Muscle of arm (tissue), 12 donors: ENCODE results near the gene UFSP2. TPM values are rescaled to one million over a fixed set of nuclear protein-coding genes. Genes with fewer than 3 reads are reported as not detected.

ENCODE experiments used
- DNase-seq: peaks from one replicate; pipeline ENCODE4 v3.0.0-alpha.2; 2013
- polyA plus RNA-seq, 12 donors: library from polyadenylated mRNA; unstranded; fragments of 120-200 nt; gene quantifications; one replicate each; pipeline ENCODE4 v1.2.1, GENCODE V29; 2013; ENCODE audit not compliant: insufficient read length in 12 of 12

Gene UFSP2
- polyA plus RNA-seq, 12 donors: 39.4 to 59.1 (median 51.5) TPM; not detected in 1

GRCh38 chr4:185358959-185359358 is 66.8 kb downstream of the UFSP2 start:
- no peak for DNase-seq

- no peak for DNase-seq
Measured at GRCh38 chr4:185358514-185358913, 67.2 kb downstream of the UFSP2 start.

GRCh38 chr4:185357733-185358440 is 67.9 kb downstream of the UFSP2 start:
- DNase-seq: no peak

- peak; percentile 71 for DNase-seq
Measured at GRCh38 chr4:185357211-185357610, 68.6 kb downstream of the UFSP2 start.

- no peak for DNase-seq
Measured at GRCh38 chr4:185352741-185353140, 73.0 kb downstream of the UFSP2 start.

- no peak for DNase-seq
Measured at GRCh38 chr4:185352202-185352601, 73.6 kb downstream of the UFSP2 start.

- no peak for DNase-seq
Measured at GRCh38 chr4:185351691-185352090, 74.1 kb downstream of the UFSP2 start.

Other genes starting within 250 kb of the UFSP2 start
- 10 to 100 TPM in 11 of 12 donors, not detected in 1; 27.3 to 43.7 (median 35.3) TPM for gene CFAP97, start 222.0 kb downstream of the UFSP2 start, polyA plus RNA-seq
- 10 to 100 TPM in 2 of 12 donors, 1 to 10 TPM in 9, not detected in 1; 7.1 to 12.0 (median 9.3) TPM for gene SNX25, start 216.4 kb downstream of the UFSP2 start, polyA plus RNA-seq
- 1 to 10 TPM in 11 of 12 donors, not detected in 1; 2.0 to 8.2 (median 4.2) TPM for gene LRP2BP, start 30.0 kb downstream of the UFSP2 start, polyA plus RNA-seq
- 10 to 100 TPM in 11 of 12 donors, not detected in 1; 13.5 to 40.3 (median 21.0) TPM for gene ANKRD37, start 29.1 kb downstream of the UFSP2 start, polyA plus RNA-seq
- 1 to 10 TPM in 10 of 12 donors, not detected in 2; 1.1 to 3.3 (median 2.0) TPM for gene CCDC110, start 45.8 kb upstream of the UFSP2 start, polyA plus RNA-seq
- 100 to 1,000 TPM; 198 to 740 (median 501) TPM for gene PDLIM3, start 109.5 kb upstream of the UFSP2 start, polyA plus RNA-seq